Fibroblast of peridontal ligament (primary cell): ENCODE measurements around the gene MARK2.

Source experiments
- DNase-seq: peaks from one replicate; pipeline ENCODE4 v3.0.0-alpha.2; 2010; ENCODE audit errors: extremely low read depth

Gene MARK2

GRCh38 chr11:63882555-63883242 is 43.8 kb downstream of the MARK2 start:
- DNase-seq: peak; percentile 25

- DNase-seq: no peak
Measured at GRCh38 chr11:63883791-63884190, 44.9 kb downstream of the MARK2 start.

- DNase-seq: no peak
Measured at GRCh38 chr11:63884196-63884932, 45.5 kb downstream of the MARK2 start.

GRCh38 chr11:63887386-63887999 is 48.6 kb downstream of the MARK2 start:
- DNase-seq: no peak

GRCh38 chr11:63888170-63889086 is 49.5 kb downstream of the MARK2 start:
- no peak for DNase-seq

GRCh38 chr11:63889344-63889743 is 50.4 kb downstream of the MARK2 start:
- no peak for DNase-seq

DNA sequence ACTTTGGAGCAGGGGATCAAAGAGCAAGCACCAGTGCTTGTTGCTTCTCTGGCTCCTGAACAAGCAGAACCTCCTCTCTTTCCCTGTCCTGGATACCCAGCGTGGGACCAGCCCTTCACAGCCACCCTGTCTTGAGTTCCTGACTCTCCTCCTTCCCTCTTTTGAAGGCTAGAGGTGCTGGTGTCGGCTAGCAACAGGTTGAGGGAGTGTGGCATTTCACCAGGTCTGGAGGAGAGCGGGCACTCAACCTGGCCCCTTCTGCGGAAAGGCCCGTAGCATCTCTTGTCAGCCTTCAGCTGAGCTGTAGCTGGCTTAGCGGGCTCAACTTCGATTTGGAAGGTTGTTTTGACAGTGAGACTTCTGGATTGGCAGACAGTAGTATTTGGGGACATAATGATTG is 51.5 kb downstream of the MARK2 start:
- DNase-seq: no peak

- peak; percentile 52 for DNase-seq
Measured at GRCh38 chr11:63892228-63892627, 53.3 kb downstream of the MARK2 start.

DNA sequence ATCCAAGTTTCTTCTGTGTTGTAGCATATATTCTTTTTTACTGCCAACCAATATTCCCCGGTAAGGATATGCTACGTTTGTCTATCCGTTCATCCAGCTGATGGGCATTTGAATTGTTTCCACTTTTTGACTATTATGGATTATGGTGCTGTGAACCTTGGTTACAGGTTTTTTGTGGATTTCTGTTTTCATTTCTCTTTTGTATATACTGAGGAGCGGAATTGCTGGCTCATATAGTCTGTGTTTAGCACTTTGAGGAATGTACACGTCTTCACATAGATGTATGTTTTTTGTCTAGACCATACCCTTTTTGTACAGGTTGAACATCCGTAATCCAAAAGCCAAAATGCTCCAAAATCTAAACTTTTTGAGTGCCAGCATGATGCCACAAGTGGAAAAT is 54.4 kb downstream of the MARK2 start:
- DNase-seq: no peak

DNA sequence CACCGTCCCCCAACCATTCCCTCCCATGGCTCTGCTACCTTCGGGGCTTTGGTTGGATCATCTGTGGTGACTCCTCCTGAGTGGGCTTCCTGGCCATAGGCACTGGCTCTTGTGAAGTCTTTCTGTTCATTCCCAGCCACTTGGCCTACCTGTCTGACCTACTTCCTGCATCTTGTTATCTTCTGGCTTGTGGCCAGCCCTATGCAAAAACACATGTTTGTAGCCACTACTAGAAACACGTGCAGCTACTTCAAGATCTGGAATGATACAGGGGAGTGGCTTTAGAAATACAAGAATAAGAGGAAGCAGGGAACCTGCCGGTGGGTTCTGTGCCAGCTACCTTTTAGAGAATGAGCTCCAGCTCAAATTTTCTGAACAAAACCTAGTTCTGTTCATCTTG is 57.2 kb downstream of the MARK2 start:
- DNase-seq: no peak

DNA sequence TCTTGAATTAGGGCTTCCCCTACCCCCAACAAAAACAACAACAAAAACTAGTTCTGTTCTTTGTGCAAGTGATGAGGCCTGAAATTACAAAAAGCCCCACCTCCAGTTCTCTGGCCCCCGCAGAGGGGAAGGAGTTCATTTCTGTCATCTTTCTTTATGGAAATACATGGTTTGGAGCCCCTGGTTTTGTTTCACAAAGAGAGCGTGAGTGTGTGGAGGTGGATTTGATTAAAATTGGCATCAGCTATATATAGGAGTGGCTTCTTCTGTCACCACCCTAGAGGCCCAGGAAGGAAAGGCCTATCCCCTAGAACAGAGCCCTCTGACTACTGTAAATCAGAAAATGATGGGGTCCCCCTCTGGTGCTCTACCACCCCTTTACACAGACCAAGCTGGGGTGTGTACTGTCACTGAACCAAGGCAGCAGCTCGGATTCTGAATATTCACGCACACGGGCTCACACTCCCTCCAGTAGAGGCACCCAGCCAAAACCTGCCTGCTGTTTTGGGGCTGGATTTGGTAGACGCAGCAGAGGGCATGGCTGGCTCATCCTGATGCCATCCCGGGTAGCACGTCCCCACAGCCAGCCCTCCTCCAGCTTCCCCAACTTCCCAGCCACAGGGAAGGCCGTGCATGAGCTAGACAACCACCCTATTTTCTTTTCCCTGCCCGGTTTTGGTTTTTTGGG is 58.7 kb downstream of the MARK2 start:
- DNase-seq: no peak

DNA sequence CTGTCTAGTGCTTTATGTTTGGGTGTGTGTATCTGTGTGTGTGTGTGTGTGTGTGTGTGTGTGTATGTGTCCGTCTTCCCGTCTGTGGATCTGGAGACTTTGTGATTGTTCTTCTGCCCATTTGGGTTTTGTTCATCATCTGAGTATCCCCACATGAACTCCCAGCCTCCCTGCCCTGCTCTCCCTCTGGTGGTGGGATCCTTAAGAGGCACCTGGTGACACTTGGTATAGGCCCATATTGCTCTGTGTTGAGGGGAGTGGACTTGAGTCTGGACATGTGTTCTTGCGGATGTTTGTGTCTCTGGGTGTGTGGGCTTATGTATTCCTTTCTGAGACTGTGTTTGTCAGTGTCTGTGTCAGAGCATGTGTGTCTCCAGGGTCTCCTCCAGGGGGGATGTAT is 62.8 kb downstream of the MARK2 start:
- peak; percentile 31 for DNase-seq

DNA sequence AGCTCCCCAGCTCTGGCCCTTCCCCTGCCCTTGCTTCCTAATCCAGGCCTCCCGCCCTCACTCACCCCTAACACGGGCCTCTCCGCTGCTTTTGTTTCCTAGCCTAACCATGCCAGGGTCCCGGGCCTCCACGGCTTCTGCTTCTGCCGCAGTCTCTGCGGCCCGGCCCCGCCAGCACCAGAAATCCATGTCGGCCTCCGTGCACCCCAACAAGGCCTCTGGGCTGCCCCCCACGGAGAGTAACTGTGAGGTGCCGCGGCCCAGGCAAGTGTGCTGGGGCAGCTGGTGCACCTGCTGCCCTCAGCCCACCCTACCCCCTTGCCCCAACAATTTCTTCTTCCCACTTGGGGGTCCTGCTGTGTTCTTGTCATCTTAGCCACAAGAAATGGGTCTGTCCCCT is 65.0 kb downstream of the MARK2 start:
- no peak for DNase-seq

- DNase-seq: no peak
Measured at GRCh38 chr11:63904743-63905142, 65.8 kb downstream of the MARK2 start.

DNA sequence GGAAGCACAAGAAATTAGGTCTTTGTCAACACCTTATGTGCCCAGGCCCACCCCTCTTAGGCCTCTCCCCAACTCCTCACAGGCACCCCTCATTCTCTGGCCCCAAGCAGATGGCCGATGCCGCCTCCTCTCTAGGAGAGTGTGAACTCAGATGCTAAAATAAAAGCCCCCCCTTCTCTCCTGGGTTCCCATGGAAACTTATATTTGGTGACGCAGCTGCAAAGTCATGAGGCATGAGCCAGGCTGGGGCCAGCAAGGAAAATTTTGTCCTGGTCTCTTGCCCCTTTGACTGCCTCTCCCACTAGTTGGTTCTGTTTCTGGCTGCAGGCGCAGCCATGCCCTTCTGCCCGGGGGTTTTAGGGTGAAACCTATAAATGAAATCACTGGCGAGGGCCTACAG is 66.3 kb downstream of the MARK2 start:
- DNase-seq: no peak

DNA sequence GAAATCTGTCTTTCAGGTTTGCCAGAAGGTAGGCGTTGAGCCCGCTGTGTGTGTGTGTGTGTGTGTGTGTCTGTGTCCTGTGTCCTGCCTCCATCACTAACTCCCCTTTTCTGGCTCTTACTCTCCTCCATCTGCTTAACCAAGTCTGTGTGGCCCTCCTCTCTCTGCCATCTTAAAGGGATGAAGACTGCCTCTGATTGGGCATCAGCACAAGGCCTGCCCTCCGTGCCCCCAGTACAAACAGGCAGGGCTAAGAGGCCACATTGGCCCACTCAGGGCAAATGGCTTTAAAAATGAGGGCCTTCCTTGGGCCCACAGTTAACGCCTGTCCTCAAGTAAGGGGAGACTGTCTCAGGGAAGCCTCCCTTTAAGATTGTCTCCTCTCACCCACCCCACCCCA is 67.2 kb downstream of the MARK2 start:
- DNase-seq: no peak

GRCh38 chr11:63906585-63906984 is 67.7 kb downstream of the MARK2 start:
- no peak for DNase-seq

DNA sequence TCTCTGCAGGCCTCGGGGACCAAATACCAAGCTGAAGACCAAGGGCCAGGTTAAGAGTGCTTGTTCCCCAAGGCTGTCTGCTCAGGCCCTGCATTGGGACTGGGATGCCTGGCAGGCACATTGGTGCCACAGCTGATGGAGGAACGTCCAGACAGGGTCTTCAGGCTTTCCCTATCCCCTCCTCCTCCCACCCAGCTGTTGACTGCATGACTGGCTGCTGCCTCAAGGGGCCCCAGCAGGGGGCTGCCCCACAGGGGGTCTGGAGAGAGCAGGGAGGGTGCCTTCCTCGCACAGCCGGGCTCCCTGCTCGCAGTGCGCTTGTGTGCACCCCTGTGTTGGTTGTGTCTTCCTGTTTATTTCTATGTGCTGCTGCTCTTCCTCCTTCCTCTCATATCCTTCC is 68.2 kb downstream of the MARK2 start:
- no peak for DNase-seq

DNA sequence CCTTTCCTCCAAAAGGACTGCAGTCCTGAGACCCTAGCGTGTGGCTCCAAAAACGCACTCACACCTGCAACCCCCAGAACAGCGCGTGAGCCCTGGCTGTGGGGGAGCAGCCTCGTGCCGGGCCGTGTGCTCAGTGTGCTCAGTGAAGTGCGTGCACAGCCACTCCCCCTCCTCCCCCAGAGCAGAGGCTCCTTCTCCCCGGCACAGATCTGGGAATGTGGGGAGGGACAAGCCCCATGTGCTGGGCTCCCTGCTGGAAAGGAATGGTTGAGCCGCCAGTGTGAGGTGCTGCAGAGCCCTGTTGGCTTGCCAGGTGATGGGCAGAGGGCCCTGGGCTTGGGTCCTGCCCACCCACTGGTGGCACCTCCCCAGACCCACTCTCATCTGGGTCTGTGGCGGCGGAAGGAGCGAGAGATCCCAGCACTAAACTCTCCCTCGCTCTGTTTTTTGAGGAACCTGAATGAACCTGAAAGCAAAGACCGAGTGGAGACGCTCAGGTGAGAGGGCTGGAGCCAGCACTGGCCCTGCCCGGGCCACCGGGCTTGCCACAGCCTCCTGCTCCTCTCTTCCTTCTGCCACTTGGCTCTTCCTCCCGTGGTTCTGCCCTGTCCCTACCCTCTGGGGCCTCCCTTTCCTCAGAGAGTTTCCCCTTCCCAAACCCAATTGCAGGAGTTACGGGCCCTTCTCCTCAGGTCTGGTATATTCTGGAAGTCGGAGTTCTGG is 69.1 kb downstream of the MARK2 start:
- no peak for DNase-seq

DNA sequence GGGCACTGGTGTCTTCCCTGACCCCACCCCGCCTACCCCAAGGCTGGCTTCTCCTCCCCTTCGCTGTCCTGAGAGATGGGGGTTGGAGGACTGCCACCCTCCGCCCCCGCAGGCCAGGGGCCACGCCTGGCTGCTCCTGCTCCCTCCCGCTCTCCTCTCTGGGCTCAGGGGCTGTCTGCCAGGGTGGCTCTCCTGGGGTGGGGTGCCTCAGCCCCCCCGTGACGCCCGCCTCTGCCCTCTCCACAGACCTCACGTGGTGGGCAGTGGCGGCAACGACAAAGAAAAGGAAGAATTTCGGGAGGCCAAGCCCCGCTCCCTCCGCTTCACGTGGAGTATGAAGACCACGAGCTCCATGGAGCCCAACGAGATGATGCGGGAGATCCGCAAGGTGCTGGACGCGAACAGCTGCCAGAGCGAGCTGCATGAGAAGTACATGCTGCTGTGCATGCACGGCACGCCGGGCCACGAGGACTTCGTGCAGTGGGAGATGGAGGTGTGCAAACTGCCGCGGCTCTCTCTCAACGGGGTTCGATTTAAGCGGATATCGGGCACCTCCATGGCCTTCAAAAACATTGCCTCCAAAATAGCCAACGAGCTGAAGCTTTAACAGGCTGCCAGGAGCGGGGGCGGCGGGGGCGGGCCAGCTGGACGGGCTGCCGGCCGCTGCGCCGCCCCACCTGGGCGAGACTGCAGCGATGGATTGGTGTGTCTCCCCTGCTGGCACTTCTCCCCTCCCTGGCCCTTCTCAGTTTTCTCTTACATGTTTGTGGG is 69.9 kb downstream of the MARK2 start:
- DNase-seq: no peak
